Left renal cortex interstitium (tissue), 4 donors: ENCODE data around the gene C1orf122. TPM values are rescaled to one million over a fixed set of nuclear protein-coding genes. Genes with fewer than 3 reads are reported as not detected.

Source experiments
- DNase-seq, 4 donors: peaks; one replicate each; pipeline ENCODE4 v3.0.0-alpha.2; 2013; ENCODE audit warnings: low read depth in 4 of 4, low spot score in 2 of 4, missing footprints in 1 of 4
- polyA plus RNA-seq, 4 donors: library from polyadenylated mRNA; unstranded; fragments of 120-200 nt; gene quantifications; one replicate each; pipeline ENCODE4 v1.2.1, GENCODE V29; 2013; ENCODE audit not compliant: insufficient read length in 4 of 4

Gene C1orf122
- polyA plus RNA-seq, 4 donors, result 21.7 to 45.5 (median 30.0) TPM

GRCh38 chr1:37840711-37841110 is 33.1 kb downstream of the C1orf122 start:
- DNase-seq, result no peak

GRCh38 chr1:37841652-37842051 is 34.1 kb downstream of the C1orf122 start:
- DNase-seq, result no peak

GRCh38 chr1:37844536-37844935 is 36.9 kb downstream of the C1orf122 start:
- DNase-seq, result no peak

GRCh38 chr1:37845049-37845646 is 37.6 kb downstream of the C1orf122 start:
- no peak for DNase-seq

- no peak for DNase-seq
Measured at GRCh38 chr1:37845786-37846185, 38.2 kb downstream of the C1orf122 start.

- DNase-seq, result no peak
Measured at GRCh38 chr1:37846647-37847339, 39.2 kb downstream of the C1orf122 start.

- no peak for DNase-seq
Measured at GRCh38 chr1:37849480-37849879, 41.9 kb downstream of the C1orf122 start.

- DNase-seq, result no peak
Measured at GRCh38 chr1:37850352-37850955, 42.9 kb downstream of the C1orf122 start.

- no peak for DNase-seq
Measured at GRCh38 chr1:37851262-37851661, 43.7 kb downstream of the C1orf122 start.

GRCh38 chr1:37851782-37852210 is 44.2 kb downstream of the C1orf122 start:
- no peak for DNase-seq

GRCh38 chr1:37853157-37853556 is 45.6 kb downstream of the C1orf122 start:
- no peak for DNase-seq

- DNase-seq, result no peak
Measured at GRCh38 chr1:37854406-37854805, 46.8 kb downstream of the C1orf122 start.

Other genes with a start within 250 kb of the C1orf122 start
- 10 to 100 TPM; 62.7 to 84.1 (median 71.7) TPM for gene GNL2, start 211.9 kb upstream of the C1orf122 start, polyA plus RNA-seq
- gene RSPO1, start 172.9 kb upstream of the C1orf122 start, polyA plus RNA-seq, result 1 to 10 TPM; 4.6 to 7.9 (median 7.2) TPM
- gene CDCA8, start 115.3 kb upstream of the C1orf122 start, polyA plus RNA-seq, result 10 to 100 TPM; 16.2 to 18.9 (median 17.4) TPM
- gene EPHA10, start 42.7 kb upstream of the C1orf122 start, polyA plus RNA-seq, result under 1 TPM; 0.07 to 0.37 (median 0.19) TPM
- gene MANEAL, start 13.9 kb upstream of the C1orf122 start, polyA plus RNA-seq, result 1 to 10 TPM; 3.5 to 5.5 (median 4.7) TPM
- gene YRDC, start 418 bp downstream of the C1orf122 start, polyA plus RNA-seq, result 10 to 100 TPM; 11.4 to 16.5 (median 12.7) TPM
- 1 to 10 TPM; 8.0 to 9.5 (median 8.4) TPM for gene MTF1, start 51.8 kb downstream of the C1orf122 start, polyA plus RNA-seq
- gene INPP5B, start 139.3 kb downstream of the C1orf122 start, polyA plus RNA-seq, result 10 to 100 TPM; 14.7 to 29.2 (median 23.0) TPM
- gene SF3A3, start 182.2 kb downstream of the C1orf122 start, polyA plus RNA-seq, result 100 to 1,000 TPM in 2 of 4 donors, 10 to 100 TPM in 2; 89.9 to 114 (median 101) TPM
- 10 to 100 TPM; 14.9 to 29.7 (median 23.1) TPM for gene FHL3, start 197.7 kb downstream of the C1orf122 start, polyA plus RNA-seq
- gene UTP11, start 204.9 kb downstream of the C1orf122 start, polyA plus RNA-seq, result 10 to 100 TPM; 36.9 to 43.1 (median 42.3) TPM
- 1 to 10 TPM in 2 of 4 donors, under 1 TPM in 2; 0.79 to 2.2 (median 0.96) TPM for gene POU3F1, start 239.0 kb downstream of the C1orf122 start, polyA plus RNA-seq